Thyroid gland (tissue), 4 donors: ENCODE results near the gene FANCG.

ENCODE experiments used
- POLR2A ChIP-seq, 2 donors: fragments of 450-650 bp; IDR thresholded peaks; one replicate each; pipeline ENCODE4 v1.6.1; 2017; ENCODE audit warnings: antibody characterized with exemption in 2 of 2, mild to moderate bottlenecking in 2 of 2, moderate library complexity in 1 of 2
- TF ChIP-seq, protein P1 (sequence below), 6 experiments: fragments of 200-600 bp in 3 of 6; fragments of 450-650 bp in 3 of 6; sonication (generic) in 3 of 6; IDR thresholded peaks; one replicate each; pipeline ENCODE4 v1.5.1; 2016 to 2019; ENCODE audit warnings: antibody characterized with exemption in 6 of 6, mild to moderate bottlenecking in 2 of 6, inconsistent platforms in 1 of 6, moderate library complexity in 1 of 6

DNA sequence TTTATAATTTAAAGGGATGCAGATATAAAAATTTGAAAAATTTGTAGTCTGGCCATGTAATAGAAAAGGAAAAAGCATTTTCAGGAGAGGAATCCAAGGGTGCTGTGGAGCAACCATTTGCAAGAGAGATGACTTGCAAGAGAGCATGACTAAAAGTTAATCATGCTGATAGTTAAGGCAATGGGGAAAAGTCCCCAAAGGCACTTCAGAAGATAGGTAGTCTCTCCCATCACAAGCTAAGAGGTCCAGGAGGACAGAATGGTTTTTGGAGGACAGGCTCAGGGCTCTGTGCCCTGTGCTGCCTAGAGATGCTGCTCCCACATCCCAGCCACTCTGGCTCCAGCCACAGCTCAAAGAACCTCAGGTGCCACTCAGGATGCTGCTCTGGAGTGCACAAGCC, 51.4 kb downstream of the FANCG start:
- TF ChIP-seq, protein P1, sequence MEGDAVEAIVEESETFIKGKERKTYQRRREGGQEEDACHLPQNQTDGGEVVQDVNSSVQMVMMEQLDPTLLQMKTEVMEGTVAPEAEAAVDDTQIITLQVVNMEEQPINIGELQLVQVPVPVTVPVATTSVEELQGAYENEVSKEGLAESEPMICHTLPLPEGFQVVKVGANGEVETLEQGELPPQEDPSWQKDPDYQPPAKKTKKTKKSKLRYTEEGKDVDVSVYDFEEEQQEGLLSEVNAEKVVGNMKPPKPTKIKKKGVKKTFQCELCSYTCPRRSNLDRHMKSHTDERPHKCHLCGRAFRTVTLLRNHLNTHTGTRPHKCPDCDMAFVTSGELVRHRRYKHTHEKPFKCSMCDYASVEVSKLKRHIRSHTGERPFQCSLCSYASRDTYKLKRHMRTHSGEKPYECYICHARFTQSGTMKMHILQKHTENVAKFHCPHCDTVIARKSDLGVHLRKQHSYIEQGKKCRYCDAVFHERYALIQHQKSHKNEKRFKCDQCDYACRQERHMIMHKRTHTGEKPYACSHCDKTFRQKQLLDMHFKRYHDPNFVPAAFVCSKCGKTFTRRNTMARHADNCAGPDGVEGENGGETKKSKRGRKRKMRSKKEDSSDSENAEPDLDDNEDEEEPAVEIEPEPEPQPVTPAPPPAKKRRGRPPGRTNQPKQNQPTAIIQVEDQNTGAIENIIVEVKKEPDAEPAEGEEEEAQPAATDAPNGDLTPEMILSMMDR (IDR thresholded peaks at IDR 0.05): no peak
- TF ChIP-seq POLR2A (IDR thresholded peaks at IDR 0.05): no peak
